HG02759 (cell line): ENCODE measurements around the gene OR4E2.
"Not testable (repeated sequence)": the region's sequence is repeated elsewhere in the genome, so short reads cannot be mapped to it uniquely, and the experiment has no call there.

ENCODE experiments used
- ATAC-seq: cut with Tn5 transposase; IDR thresholded peaks from one replicate; pipeline ENCODE4 v1.9.1; 2021; ENCODE audit warnings: mild to moderate bottlenecking, moderate library complexity; ENCODE audit not compliant: unreplicated experiment

Gene OR4E2

GRCh38 chr14:21694425-21694824 is 40.8 kb downstream of the OR4E2 start:
- ATAC-seq = no peak

GRCh38 chr14:21697662-21698061 is 44.0 kb downstream of the OR4E2 start:
- not testable (repeated sequence) for ATAC-seq

- ATAC-seq = not testable (repeated sequence)
These were observed 44.9 kb downstream of the OR4E2 start for GRCh38 chr14:21698538-21698937.

GRCh38 chr14:21699551-21699950 is 45.9 kb downstream of the OR4E2 start:
- no peak for ATAC-seq

GRCh38 chr14:21702316-21702715 is 48.7 kb downstream of the OR4E2 start:
- ATAC-seq = no peak

- ATAC-seq = no peak
These were observed 50.0 kb downstream of the OR4E2 start for GRCh38 chr14:21703357-21704326.

GRCh38 chr14:21704338-21704737 is 50.7 kb downstream of the OR4E2 start:
- no peak for ATAC-seq

GRCh38 chr14:21711360-21711961 is 57.8 kb downstream of the OR4E2 start:
- ATAC-seq = no peak

- no peak for ATAC-seq
These were observed 58.4 kb downstream of the OR4E2 start for GRCh38 chr14:21712036-21712435.

- ATAC-seq = no peak
These were observed 60.8 kb downstream of the OR4E2 start for GRCh38 chr14:21714318-21714929.
